Stimulated activated CD4-positive, alpha-beta T cell treated with anti-CD3 and anti-CD28 coated beads, Interleukin-1b, Interleukin-23, amount 100 ng/mL, for 4 hours (primary cell): ENCODE data around the gene CNTNAP5.

Experiments used
- DNase-seq, 2 donors: peaks; one replicate each; pipeline ENCODE4 v3.0.0-alpha.2; 2020; ENCODE audit warnings: low read depth in 2 of 2

CNTNAP5 gene

DNA sequence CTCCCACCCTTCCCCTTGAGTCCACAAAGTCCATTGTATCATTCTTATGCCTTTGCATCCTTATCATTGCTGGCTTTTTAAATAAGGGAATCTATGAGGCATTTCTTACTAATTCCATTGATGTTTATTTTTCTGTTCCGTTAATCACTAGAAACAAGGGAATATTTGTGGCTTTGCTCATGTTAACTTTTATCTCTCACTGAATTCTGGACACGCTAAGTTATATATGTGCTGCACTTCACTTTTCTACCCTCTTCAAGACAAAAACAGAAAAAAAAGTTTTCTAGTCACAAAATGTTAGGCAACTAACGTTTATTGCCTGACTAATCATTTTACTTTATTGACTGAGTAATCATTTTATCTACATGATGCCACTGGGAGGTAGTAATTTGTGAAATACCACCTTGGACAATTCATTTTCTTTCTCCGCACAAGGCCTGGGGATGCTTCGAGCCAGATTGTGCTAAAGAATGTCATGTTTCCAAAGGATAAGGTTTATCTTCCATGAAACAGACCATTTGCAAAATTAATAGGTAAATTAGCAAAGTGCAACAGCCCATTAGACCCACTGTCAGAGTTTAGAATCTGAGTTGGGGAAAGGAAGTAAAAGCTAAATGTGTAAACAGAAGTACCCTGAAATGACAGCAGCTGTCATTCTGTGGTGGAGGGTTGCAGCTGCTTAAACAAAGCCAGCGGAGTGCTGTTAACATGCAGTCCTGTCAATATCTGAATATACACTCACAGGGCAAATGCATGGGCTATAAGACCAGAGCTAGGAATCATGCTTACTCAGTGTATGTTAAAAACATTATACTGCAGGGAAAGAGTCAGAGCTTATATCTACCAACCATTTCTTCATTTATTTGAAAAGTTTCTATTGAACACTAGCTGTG lies 658.7 kb downstream of the CNTNAP5 start:
- DNase-seq = no peak

DNA sequence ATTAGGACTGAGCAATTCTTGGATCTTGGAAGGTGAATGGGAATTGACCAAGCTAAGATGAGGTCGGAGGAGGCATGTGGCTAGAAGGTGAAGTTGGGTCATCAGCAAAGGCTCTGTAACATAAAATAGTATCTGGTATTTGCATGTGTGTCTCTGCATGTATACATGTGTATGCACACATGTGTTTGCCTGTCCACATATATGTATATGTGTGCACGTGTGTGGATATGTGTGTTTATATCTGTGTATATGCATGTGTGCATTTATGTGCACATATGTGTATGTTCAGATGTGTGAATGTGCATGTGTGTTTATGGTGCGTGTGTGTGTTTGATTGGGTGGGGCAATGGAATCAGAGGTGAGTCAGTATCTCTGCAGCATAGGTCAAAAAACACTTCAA lies 664.3 kb downstream of the CNTNAP5 start:
- no peak for DNase-seq

DNA sequence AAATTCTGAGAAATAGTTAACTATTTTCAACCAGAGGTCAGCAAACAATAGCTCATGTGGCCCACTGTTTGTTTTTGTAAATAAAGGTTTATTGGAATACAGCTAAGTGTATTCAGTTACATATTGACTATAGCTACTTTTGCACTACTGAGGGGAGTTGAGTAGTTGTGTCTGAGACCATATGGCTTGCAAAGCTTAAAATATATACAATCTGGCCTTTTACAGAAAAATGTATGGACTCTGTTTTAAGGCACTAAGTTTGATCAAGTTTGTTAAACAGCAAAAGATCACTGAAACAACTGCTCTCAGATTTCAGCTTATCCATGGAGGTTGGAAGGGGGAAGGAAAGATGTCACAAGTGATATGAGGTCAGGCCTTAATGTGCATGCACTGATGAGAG lies 667.1 kb downstream of the CNTNAP5 start:
- no peak for DNase-seq

DNA sequence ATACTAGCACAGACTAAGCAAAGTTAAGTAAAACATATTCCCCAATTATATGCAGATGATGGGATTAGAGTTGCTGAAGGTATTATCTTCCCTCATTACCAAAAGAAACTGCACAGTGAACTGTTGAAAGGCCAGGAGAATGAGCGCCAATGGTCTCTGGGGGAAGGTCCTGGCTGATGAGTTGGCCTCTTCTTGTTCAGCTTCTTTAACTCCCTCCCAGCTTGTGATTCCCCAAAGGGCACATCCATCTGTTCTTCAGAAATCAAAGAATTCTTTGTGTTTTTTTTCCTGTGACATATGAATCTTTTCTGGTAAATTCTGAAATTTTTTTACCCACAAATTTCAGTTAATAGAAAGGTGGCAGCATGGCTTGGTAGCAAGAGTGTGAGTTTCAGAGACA lies 667.6 kb downstream of the CNTNAP5 start:
- no peak for DNase-seq

DNA sequence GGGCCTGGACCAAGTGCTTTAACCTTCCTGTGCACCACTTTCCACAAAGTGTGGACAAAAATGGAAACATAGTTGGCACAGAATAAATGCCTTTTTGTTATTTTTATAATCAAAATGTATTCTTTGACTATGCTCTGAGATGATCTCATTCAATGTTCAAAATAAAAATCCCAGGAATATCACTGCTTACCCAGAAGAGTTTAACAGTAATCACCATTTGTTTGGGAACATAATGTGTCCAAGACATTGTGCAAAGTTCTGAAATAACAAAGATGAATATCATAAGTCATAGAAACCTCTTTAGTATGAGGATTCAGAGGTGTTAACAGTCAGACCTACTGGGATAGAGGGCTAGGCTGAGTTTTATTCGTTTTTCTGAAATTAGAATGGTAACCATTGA lies 668.1 kb downstream of the CNTNAP5 start:
- no peak for DNase-seq

GRCh38 chr2:124698979-124699565 lies 674.0 kb downstream of the CNTNAP5 start:
- no peak for DNase-seq

DNA sequence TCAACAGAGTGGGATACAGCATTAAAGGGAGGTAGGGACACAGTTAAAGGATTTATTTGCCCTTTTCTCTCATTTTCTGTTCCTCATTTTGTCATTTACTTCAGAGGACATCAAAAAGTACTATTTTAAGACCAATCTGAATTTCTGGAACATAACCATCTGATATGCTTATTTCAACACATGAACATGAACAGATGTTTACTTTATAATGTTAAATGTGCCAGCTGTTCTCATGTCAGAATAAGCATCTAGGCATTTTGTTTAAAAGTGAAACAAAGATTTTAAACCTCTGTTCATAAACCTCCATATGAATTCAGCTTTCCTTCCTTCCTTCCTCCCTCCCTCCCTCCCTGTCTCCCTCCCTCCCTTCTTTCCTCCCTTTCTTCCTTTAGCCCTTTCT lies 677.7 kb downstream of the CNTNAP5 start:
- no peak for DNase-seq

- no peak for DNase-seq
These were observed 679.2 kb downstream of the CNTNAP5 start for GRCh38 chr2:124704071-124704925.

DNA sequence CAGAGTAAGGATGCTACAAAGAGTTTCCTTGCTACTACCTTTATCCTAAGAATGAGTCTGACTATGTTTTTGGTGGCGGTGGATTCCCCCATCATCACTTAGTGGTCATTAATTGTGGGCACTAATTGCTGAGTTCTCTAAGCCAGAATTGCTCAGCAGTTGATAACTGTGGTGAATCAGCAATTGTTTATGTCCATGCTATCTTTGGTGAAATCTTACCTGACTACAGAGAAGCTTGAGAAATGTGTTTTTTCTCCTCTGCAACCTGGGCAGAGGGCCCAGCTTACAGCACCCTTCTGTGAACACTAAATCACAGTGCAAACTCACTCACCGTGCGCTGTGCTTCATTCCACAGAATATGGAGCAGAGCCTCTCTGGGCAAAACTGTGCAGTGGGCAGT lies 683.6 kb downstream of the CNTNAP5 start:
- DNase-seq = no peak

DNA sequence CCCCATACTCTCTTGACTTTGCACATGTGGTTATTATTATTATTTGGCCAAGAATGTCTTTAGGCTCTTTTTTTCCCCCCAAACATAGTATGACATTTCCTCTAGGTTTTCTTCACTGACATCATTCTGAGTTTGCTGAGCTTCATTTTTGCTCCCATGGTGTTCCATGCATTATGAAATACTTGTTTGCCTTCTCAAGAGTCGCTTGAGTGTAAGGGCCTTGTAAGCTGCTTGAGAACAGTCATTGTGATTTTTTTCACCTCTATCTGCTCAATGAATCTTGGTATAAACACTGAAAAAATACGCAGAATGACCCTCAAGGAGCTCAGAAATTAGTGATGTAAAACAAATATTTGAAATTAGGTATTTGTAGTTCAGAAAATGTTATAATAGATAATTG lies 688.9 kb downstream of the CNTNAP5 start:
- no peak for DNase-seq

DNA sequence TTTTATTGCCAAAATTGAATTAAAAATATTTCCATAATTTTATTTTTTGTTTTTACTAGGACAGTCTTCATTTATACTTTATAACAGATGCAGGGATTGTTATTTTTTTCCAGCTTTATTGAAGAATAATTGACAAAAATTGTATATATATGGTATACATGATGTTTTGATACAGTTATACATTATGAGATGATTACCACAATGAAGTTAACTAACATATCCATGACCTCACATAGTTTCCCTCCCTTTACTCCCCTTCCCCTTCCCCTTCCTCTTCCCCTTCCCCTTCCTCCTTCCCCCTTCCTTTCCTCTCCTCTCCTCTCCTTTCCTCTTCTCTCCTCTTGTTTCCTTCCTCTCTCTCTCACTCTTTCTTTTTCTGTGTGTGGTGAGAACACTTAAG lies 700.1 kb downstream of the CNTNAP5 start:
- DNase-seq = no peak

GRCh38 chr2:124740636-124741035 lies 715.5 kb downstream of the CNTNAP5 start:
- DNase-seq = no peak

DNA sequence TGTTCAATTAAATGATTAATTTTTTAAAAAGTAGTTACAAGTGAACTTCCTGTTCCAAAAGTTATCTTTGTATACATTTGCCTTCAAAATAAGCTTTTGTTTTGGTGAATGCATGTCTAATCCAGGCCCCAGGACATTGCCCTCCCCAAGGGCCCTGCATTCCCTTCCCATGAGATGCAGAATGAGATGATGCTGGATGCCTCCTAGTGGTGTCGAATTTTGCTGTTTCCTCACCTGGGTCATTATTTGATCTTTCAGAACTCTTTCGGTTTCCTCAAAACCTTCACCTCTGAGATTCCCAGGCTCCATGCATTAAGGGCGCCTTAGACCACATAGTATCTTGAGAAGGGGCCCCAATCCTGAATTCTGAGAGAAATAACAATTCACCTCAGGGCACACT lies 728.8 kb downstream of the CNTNAP5 start:
- DNase-seq = no peak

GRCh38 chr2:124755386-124755785 lies 730.3 kb downstream of the CNTNAP5 start:
- DNase-seq = no peak

DNA sequence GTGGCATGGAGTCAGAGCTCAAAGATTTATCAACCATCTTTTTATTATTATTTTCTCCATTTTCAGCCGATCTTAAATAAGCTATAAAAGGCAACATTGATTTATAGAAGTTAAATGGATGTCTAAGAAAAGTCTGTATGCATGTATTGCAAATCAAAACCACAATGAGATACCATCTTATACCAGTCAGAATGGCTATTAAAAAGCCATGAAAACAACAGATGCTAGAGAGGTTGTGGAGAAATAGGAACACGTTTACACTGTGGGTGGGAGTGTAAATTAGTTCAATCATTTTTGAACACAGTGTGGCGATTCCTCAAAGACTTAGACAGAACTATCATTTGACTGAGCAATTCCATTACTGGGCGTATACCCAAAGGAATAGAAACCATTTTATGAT lies 731.0 kb downstream of the CNTNAP5 start:
- no peak for DNase-seq

GRCh38 chr2:124762388-124762787 lies 737.3 kb downstream of the CNTNAP5 start:
- DNase-seq = no peak

DNA sequence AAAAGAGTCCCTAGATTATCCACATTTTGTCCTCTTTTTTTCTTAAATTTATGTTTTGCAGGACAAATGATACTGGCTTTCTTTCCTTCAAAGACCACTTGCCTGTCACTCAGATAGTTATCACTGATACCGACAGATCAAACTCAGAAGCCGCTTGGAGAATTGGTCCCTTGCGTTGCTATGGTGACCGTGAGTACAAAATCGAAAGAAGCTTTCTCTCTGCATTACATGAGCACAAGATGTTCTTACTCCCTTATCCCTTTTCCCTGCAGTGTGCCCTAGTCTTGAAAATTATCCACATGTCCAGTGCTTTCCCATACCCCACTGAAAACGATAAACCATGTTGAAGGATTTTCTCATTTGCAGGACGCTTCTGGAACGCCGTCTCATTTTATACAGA lies 738.5 kb downstream of the CNTNAP5 start:
- no peak for DNase-seq

- DNase-seq = no peak
These were observed 749.7 kb downstream of the CNTNAP5 start for GRCh38 chr2:124774781-124775180.

- no peak for DNase-seq
These were observed 751.2 kb downstream of the CNTNAP5 start for GRCh38 chr2:124776332-124776731.

DNA sequence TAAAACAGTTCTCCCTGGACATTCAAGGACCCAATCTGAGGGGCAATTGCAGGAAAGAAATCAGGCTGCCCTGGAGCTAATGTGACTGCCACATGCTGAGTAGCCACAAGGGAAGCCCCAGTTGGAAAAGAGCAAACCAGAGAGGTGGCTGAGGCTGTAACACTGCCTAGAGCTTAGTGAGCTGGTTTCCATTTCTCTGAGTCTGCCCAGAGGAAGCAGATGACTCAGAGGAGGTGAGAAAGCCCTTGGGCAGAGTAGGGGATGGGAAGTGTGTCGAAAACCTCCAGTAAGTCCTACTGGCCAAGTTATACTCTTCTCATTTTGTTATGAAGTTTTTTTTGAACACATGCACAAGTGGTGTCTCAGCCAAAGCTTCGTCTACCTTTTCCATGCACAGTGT lies 753.0 kb downstream of the CNTNAP5 start:
- no peak for DNase-seq

GRCh38 chr2:124796647-124797046 lies 771.6 kb downstream of the CNTNAP5 start:
- DNase-seq = no peak

DNA sequence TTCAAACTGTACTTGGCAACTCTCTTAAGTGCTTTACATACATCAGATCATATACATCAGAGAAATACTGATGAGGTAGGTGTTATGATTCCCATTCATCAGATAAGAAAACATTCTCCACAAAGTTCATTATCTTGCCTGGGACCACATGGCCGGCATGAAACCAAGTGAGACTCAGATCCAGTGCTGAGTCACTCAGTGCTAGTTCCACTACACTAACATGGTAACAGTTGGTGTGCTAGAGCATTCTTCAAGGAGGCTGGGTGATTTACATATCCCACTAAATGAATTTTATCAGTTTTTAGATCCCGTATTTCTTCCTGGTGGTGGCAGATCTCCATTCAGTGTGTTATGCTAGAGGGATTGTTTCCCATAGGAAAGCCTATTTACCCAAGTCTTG lies 772.0 kb downstream of the CNTNAP5 start:
- DNase-seq = no peak

DNA sequence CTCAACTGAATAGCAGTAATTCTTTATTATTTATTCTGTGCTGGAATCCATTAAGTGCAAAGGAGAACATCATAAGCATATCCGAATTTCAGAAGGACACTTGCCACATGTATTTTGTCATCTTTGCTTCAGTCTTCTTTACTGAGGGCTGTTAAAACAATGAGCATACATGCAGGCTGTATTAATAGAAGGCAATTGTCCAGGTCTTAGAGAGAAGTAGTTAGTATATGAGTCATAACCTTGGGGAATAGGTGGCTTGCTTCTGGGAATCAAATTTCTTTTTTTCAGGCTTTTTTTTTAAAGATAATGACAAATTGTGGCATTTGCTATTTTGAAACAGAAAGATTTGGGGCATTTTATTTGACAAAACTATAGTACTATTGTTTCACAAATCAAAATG lies 773.5 kb downstream of the CNTNAP5 start:
- DNase-seq = no peak
